Stimulated activated naive CD8-positive, alpha-beta T cell treated with anti-CD3 and anti-CD28 coated beads, Interleukin-15, Interleukin-2, amounts not matched to agents 100 U/mL and 50 U/mL, for 24 hours (primary cell): ENCODE data around the gene BANP.
"Not testable (repeated sequence)": the region's sequence is repeated elsewhere in the genome, so short reads cannot be mapped to it uniquely, and the experiment has no call there.

ENCODE experiments used
- ATAC-seq: fragments of 150-1000 bp; cut with Tn5 transposase; one replicate; pipeline ENCODE4 v1.10.0; 2021
- DNase-seq: peaks from one replicate; pipeline ENCODE4 v3.0.0; 2021

The BANP gene

DNA sequence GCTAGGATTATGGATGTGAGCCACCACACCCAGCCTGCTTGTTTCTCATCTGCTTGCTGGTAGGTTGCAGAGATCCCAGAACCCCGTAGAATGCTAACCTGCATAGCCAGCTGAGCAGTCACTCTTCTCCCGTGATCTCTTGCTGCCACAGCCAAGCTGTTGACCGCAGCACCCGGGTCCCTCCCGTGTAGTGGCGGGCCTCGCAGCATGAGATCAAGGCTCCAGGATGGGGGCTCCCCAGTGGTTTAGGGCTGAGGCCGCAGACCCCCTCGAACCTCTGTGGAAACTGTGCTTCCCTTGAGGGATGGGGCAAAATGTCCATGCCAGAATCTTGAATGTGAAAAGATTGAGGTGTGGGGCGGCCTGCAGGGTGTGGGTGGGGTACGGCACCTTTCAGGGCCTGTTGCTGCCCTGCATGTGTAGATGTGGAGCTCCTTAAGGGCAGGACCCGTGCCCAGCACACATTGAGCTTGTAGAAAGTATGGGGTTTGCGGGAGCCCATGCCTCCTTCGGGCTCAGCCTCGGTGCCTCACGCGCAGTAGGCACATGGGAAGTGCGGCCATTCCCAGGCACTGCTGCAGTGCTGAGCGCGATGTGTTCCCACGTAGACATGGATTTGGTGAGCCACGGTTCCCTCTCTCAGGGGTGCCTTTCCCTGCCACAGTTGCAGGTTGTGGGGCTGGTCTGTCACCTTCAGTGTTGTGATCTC is 99.9 kb downstream of the BANP start:
- ATAC-seq (no peak), DNase-seq (no peak)

- ATAC-seq (no peak), DNase-seq (no peak)
Observed at GRCh38 chr16:88052661-88053060, 101.4 kb downstream of the BANP start.

DNA sequence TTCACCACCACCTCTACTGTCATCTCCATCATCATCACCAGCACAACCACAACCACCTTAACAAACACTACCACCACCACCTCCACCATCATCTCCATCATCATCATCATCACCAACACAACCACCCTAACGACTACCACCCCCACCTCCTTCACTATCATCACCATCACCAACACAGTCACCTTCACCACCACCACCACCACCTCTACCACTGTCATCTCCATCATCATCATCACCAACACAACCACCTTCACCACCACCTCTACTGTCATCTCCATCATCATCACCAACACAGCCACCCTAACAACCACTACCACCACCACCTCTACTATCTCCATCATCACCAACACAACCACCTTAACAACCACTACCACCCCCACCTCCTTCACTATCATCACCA is 102.2 kb downstream of the BANP start:
- DNase-seq, ATAC-seq: not testable (repeated sequence)

DNA sequence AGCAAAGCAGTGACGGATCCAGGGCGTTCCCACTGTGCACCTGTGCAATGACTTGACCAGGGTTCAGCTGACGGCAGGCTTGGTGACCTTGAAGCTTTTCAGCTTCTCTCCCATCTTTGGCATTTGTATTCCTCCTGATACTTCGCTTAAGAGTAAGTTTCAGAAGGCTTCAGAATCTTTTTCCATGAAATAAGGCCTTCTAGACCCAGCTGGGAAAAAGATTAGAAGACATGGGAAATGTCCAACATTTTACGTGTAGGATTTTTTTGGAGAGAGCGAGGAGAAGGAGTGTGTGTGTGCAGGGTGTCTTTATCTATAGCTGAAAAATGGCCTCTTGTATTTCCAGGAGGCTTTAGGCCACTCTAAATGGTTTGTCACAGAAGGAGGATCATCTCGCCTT is 104.1 kb downstream of the BANP start:
- no peak for DNase-seq

GRCh38 chr16:88056212-88056611 is 105.0 kb downstream of the BANP start:
- no peak for ATAC-seq

More for the DNA sequence above, 104.1 kb downstream of the BANP start:
- ATAC-seq, result no peak

DNA sequence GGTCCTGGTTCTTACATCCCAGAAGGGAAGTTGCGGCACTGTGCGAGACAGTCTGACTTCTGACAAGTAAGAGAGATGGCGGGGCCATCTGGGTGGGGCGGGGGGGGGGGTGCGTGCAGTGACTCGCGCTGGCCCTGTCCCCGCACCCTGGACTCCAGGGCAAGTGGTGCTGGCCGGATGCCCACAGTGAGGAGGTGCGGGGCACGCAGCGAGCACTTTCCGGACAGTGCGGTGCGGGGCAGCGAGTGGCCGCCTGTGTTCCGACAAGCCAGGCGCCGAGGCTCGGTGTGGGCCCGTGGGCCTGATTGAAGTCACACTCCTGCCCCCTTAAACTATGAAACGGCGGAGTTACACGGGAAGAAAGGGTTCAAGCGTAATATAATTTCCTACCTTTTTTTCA is 106.4 kb downstream of the BANP start:
- no peak for DNase-seq
- ATAC-seq, result no peak

More at GRCh38 chr16:88056212-88056611, 105.0 kb downstream of the BANP start:
- no peak for DNase-seq

GRCh38 chr16:88058136-88058535 is 106.9 kb downstream of the BANP start:
- DNase-seq (no peak), ATAC-seq (no peak)

DNA sequence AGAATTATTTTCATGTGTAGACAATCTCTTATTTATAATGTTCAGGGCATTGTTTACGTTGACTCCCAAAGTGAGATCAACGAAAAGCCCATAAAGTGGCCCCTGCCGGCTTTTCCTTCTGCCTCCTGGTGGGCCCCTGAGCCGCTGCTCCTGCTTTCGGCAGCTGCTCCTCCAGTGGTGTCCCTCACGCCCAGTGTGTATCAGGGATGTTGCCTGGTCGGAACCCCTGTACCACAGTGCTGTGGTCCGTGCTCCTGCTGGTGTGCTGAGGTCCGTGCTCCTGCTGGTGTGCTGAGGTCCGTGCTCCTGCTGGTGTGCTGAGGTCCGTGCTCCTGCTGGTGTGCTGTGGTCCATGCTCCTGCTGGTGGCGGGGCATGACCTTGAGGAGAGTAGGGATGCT is 107.6 kb downstream of the BANP start:
- DNase-seq, result no peak
- no peak for ATAC-seq

GRCh38 chr16:88059701-88060386 is 108.6 kb downstream of the BANP start:
- ATAC-seq (no peak), DNase-seq (no peak)

- ATAC-seq, result no peak
- no peak for DNase-seq
Observed at GRCh38 chr16:88060524-88061219, 109.4 kb downstream of the BANP start.

DNA sequence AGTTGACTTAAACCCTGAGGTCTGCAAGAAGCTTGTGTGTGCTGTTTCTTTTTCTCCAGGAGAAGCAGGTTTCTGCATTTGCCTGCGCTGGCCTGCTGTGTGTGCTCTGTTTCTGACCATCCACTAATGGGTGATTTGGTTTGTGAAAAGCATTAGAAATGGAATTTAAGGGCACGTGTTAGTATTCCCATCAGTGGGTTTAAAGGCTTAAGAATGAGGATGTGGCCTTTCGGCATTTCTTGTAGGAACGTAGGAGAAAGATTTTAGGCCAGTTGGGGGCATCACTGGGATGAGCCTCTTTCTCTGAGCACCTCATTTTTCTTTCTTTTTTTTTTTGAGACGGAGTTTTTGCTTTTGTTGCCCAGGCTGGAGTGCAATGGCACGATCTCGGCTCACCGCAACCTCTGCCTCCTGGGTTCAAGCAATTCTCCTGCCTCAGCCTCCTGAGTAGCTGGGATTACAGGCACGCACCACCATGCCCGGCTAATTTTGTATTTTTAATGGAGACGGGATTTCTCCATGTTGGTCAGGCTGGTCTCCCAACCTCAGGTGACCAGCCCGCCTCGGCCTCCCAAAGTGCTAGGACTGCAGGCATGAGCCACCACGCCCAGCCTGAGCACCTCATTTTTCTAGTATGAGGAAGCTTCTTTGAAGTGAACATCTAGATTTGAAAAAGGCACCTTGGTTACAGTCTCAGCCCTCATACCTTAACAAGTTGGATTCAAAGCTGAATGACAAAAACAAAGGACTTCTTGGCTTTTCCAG is 110.3 kb downstream of the BANP start:
- ATAC-seq, result no peak
- DNase-seq, result no peak

DNA sequence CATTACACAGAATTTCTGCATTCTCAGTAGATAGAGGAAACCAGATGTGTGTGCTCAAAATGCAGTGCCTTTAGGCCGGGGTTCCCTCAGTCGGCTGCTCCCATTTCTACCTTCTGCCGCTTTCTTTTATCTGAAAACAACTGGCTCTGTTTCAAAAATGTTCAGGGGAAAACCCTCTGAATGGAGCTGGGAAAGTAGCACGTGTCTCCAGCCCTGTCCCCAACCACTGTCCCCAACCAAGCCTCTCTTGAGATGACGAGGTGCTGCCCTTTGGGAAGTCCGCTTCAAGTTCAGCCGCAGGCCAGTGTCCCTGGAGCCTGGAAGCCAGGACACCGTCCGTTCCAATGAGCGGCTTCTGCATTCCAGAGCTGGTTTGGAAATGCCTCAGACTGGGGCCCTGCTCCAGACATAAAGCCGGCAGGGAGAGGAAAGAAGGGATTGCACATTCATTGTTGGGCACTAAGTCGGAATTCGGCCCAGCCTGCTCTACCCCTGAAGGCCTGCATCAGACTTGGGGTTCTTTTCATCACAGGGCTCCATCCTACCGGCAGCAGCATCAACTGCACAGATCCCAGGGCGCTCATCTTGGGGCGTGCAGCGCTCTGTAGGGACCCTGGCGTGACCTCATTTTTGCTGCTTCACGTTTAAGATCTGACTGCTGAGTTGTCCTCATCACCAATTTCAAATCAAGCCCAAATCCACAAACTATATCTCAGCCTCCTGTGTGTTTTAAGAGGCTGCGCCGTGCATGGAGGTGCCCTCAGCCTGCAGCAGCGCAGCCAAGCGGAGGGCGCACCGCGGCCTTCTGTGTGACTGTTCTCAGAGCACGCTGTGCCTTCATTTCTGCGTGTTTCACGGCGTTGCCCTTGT is 111.3 kb downstream of the BANP start:
- ATAC-seq (no peak), DNase-seq (no peak)

DNA sequence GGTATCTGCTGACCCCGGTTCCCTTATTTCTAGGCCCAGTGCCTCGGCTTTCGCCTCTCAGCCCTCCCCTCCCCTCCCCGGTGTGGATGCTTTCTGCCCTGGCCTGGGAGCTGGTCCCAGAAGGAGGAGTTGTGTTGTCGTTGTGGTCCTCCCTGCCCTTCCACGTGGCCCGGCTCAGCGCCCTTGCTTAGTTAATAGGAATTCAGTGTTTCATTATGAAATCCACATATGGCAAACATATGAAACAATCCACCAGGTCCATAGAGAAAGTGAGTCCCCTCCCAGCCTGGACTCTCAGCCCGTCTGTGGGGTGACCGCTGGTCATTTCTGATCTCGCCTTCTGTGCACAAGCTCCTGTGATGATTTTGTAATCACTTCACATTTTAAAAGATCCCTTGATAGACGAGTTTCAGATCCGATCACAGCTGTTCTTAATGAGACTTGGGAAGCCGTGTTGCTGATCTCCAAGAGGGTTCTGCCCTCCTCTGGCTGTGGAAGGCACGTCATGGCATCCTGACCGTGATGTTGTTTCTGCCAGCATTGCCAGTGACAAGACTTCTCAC is 112.1 kb downstream of the BANP start:
- DNase-seq, result no peak
- ATAC-seq, result no peak

DNA sequence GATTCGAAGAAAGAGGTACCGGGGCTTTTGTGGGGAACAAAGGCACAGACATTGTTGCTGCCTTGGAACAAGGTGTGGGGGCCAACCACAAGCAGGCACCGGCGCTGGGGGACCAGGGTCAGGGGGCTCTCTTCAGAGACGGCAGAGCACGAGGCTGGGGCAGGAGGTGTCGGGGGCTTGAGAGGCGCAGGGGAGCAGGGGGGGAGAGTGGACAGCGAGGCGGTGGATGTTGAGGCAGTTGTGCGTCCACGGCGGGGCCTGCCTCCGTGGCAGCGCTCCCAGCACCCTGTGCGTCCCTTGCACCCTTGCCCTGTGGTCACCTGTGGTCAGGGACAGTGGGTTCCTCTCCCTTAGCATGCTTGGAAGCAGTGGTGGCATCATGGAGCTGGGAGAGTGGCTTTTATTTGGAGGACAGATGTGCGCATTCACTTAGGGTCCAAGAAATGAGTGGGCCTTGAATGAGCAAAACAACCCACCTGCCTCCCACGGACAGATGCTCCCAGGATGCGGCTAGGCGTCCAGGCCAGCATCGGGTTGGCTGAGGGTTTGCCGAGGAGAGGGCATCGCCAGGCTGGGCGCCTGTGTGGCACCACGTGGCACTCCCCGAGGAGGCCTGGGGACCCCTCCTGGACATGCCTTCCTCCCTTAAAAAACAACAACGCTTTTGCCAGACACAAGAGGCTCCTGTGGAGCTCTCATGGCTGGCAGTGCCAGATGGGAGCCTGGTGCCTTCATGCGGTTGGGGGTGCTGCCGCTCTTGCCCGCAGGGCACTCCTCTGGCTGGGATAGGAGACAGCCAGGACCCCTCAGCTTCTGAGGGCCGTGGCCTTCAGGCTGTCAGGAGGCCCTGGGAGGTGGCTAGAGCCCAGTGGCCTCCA is 113.0 kb downstream of the BANP start:
- DNase-seq, result no peak
- no peak for ATAC-seq

DNA sequence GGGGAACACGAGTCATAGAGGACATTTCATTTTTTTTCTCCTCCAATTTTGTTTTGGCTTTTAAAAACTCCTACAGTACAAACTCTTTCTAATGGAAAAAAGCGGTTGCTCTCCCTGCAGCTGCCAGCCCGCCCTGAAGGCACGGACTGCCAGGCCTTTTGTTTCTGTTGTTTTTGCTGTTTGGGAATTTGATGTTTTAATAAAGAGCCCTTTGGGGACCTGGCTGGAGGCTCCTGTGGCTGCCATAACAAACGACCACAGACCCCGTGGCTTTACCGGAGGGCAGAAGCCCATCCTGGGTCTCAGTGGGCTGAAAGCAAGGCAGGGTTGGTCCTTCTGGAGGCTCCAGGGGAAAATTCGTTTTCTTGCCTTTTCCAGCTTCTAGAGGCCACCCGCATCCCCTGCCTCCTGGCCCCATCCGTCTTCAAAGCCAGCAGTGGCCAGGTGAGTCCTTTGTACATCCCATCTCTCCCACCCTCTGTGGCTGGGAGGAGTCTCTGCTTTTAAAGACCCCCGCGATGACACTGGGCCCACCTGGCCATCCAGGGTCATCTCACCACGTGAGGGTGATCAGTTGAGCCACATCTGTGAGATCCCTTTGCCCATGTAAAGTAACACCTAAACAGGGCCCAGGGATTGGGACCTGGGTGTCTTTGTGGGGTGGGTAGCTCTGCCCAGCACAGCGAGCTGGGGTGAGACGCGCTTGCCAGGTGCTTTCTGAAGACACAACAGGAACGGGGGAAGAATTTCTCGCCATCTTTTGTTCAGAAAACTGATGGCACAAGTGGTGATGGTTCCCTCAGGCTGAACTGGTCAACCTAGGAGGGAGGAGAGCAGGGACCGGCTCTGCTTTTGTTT is 113.9 kb downstream of the BANP start:
- DNase-seq (no peak), ATAC-seq (no peak)

GRCh38 chr16:88065747-88066142 is 114.5 kb downstream of the BANP start:
- no peak for DNase-seq

GRCh38 chr16:88066234-88066633 is 115.0 kb downstream of the BANP start:
- no peak for DNase-seq
- no peak for ATAC-seq

More at GRCh38 chr16:88065747-88066142, 114.5 kb downstream of the BANP start:
- no peak for ATAC-seq

DNA sequence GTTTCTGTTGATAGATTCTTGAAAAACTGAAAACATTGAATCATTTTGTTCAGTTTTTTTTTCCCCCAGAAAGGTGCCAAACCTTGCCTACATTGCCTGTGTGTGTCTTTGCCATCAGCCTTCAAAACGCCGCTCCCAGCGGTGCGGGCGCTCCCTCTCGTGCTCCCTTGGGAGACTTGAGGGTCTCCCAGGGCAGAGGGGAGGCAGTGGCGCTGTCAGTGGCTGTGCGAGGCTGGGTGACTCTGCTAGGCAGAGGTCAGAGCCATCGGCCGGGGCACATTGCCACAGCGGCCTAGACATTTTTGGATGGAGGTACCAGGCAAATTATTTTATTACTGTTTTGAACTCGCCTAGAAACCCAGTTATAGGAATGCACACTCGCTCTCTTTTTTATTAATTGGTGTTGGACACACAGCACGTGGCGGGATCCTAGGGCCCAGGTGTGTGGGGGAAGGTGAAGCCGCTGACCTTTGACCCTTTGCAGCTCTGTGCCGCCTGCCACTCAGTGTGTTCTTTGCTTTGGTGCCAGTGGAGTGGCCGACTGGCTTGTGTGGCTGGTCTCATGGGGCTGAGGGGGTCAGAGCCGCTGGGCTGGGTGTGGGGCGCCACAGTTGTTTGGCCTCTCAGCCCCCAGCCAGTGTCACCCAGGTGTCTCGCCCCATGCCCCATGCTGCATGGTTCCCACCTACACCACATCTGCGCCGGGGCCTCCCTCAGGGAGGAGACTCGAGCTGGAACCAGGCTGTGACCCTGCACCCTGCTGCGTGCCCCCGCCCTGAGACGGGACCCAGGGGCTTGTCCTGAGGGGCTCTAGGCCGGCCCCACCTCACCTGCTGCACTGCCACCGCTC is 115.7 kb downstream of the BANP start:
- ATAC-seq, result no peak

More for the DNA sequence above, 115.7 kb downstream of the BANP start:
- DNase-seq, result no peak
